Upper lobe of right lung (tissue), 1 donor: Measurements from ENCODE around the gene RPP40. TPM values are rescaled to one million over a fixed set of nuclear protein-coding genes. Genes with fewer than 3 reads are reported as not detected.

ENCODE experiments used
- ATAC-seq: fragments of 200-7000 bp; cut with Tn5 transposase; one replicate; pipeline ENCODE4 v1.9.1; 2020; ENCODE audit warnings: mild to moderate bottlenecking, moderate library complexity
- DNase-seq: peaks from one replicate; pipeline ENCODE4 v3.0.0-alpha.2; 2020
- H3K27ac ChIP-seq: fragments of 200-600 bp; one replicate; pipeline ENCODE4 v1.8.0; 2022
- H3K27me3 ChIP-seq: fragments of 200-600 bp; one replicate; pipeline ENCODE4 v1.8.0; 2022; ENCODE audit warnings: mild to moderate bottlenecking
- H3K36me3 ChIP-seq: fragments of 200-600 bp; one replicate; pipeline ENCODE4 v1.8.0; 2022
- H3K4me1 ChIP-seq: fragments of 200-600 bp; one replicate; pipeline ENCODE4 v1.8.0; 2022
- H3K4me3 ChIP-seq: fragments of 200-600 bp; one replicate; pipeline ENCODE4 v1.8.0; 2022; ENCODE audit warnings: mild to moderate bottlenecking
- H3K9me3 ChIP-seq: fragments of 200-600 bp; one replicate; pipeline ENCODE4 v1.8.0; 2022
- intact Hi-C: fragments of 100-400 bp; cut with DNase I; formaldehyde crosslinking; loops from one replicate; pipeline ENCODE4 v1.11.0; 2022
- total RNA-seq: library from RNA; stranded (reverse); fragmentation: NEBNext Ultra II Directional; extraction: Animal tissue kit (Norgen Biotek cat#: 25700); gene quantifications from one replicate; pipeline ENCODE4 v1.2.1, GENCODE V29; 2021
- TF ChIP-seq, protein P1 (sequence below): fragments of 200-600 bp; IDR thresholded peaks from one replicate; pipeline ENCODE4 v1.8.0; 2022; ENCODE audit warnings: antibody characterized with exemption
- donor health status: DM: no; HTN: yes; CAD: no; lungs with severe emphysema.

The RPP40 gene
- total RNA-seq, 1 donor from 2014 or later = 5.2 TPM

DNA sequence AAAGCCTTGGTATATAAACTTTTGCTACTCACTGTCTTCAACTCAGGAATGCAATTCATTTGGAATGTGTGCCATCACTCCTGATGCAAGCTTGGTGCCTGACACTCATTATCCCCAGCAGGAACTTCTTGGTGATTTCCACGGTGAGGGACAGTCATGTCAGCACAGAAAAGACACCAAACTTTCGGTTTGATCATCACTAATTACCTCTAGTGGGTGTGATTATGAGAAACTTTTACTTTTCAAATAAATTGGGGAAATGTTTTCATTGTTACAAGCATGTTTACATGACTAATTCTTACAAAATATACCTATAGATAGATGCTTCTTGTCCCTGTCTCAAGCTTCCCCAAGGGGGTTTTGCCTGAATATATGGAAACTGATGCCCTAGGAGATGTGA lies 40.9 kb downstream of the RPP40 start:
- Histone ChIP-seq H3K27me3 (no peaks in the 10 kb centered on the region), H3K4me1 (no peaks in the 10 kb centered on the region), H3K36me3 (no peaks in the 10 kb centered on the region), H3K9me3 (no peaks in the 10 kb centered on the region), H3K27ac (no peak overlapping the region), H3K4me3 (no peak overlapping the region)
- no peak for ATAC-seq
- TF ChIP-seq, protein P1, sequence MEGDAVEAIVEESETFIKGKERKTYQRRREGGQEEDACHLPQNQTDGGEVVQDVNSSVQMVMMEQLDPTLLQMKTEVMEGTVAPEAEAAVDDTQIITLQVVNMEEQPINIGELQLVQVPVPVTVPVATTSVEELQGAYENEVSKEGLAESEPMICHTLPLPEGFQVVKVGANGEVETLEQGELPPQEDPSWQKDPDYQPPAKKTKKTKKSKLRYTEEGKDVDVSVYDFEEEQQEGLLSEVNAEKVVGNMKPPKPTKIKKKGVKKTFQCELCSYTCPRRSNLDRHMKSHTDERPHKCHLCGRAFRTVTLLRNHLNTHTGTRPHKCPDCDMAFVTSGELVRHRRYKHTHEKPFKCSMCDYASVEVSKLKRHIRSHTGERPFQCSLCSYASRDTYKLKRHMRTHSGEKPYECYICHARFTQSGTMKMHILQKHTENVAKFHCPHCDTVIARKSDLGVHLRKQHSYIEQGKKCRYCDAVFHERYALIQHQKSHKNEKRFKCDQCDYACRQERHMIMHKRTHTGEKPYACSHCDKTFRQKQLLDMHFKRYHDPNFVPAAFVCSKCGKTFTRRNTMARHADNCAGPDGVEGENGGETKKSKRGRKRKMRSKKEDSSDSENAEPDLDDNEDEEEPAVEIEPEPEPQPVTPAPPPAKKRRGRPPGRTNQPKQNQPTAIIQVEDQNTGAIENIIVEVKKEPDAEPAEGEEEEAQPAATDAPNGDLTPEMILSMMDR = no peak
- intact Hi-C loops = no loop called here
- no peak for DNase-seq

DNA sequence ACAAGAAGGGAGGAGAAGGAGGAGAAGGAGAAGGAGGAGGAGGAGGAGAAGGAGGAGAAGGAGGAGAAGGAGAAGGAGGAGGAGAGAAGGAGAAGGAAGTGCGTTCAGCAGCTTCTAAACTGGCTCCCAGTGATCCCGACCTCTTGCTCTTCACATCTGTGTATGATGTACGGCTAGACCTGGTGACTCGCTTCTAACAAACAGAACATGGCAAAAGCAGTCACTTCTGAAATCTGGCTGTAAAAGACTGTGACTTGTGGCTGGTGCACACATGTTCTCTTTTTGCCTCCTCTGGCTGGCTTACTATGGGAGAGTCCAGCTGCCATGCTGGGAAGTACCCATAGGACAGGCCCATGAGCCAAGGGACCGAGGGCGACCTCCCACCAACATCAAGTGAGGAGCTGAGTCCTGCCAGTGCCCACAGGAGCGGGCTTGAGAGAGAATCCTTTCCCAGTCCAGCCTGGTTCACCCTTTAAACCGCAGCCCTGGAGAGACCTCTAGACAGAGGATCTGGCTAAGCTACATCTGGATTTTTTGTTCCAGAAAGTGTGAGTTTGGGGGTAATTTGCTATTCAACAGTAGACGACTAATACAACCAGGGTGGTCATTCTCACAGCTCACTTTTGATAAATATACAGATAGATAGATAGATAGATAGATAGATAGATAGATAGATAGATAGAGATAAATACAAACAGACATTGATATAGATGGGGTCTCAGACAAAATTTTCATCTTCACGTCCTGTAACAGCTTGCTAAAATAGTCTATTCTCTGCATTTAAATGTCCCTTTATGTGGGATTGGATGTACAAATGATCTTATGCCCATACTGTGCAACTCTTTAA lies 42.3 kb downstream of the RPP40 start:
- Histone ChIP-seq H3K27me3 (no peaks in the 10 kb centered on the region), H3K4me1 (no peaks in the 10 kb centered on the region), H3K36me3 (no peaks in the 10 kb centered on the region), H3K9me3 (no peaks in the 10 kb centered on the region), H3K4me3 (no peak overlapping the region), H3K27ac (no peak overlapping the region)
- intact Hi-C loops = no loop called here
- ATAC-seq (peak; percentile 27), DNase-seq (no peak)
- TF ChIP-seq, protein P1 = no peak

- Histone ChIP-seq H3K36me3 (peaks cover 19% of the 10 kb centered on the region), H3K4me3 (no peak overlapping the region), H3K27ac (no peak overlapping the region), H3K9me3 (no peaks in the 10 kb centered on the region), H3K27me3 (no peaks in the 10 kb centered on the region), H3K4me1 (no peaks in the 10 kb centered on the region)
- no peak for ATAC-seq
- intact Hi-C loops = no loop called here
- no peak for DNase-seq
- TF ChIP-seq, protein P1 = no peak
Observed at GRCh38 chr6:4958624-4959023, 45.2 kb downstream of the RPP40 start.

GRCh38 chr6:4957521-4958231 lies 46.2 kb downstream of the RPP40 start:
- H3K9me3 ChIP-seq = no peaks in the 10 kb centered on the region
- DNase-seq = no peak
- H3K4me3 ChIP-seq = no peak overlapping the region
- intact Hi-C loops = no loop called here
- TF ChIP-seq, protein P1 = peak; percentile 13
- peak; percentile 34 for ATAC-seq
- H3K36me3 ChIP-seq = peaks cover 26% of the 10 kb centered on the region
- no peaks in the 10 kb centered on the region for H3K27me3 ChIP-seq
- no peaks in the 10 kb centered on the region for H3K4me1 ChIP-seq
- H3K27ac ChIP-seq = no peak overlapping the region

DNA sequence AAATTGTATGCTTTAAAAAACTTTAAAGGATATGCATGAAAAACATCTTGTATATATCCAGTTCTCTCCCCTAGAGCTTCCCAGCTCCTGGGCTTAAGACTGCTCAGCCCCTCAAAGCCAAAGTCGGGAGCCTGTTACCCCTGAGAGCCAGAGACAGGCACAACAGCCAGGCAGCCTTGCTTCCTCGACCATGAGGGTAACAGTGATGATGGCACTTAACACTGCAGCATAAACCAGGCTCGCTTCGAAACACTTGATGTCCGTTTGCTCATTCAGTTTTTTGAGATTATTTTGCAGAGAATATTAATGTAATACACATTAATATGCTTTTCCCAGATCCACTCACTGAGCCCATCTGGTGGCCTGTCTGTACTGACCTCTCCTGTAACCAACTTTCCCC lies 47.2 kb downstream of the RPP40 start:
- ATAC-seq (no peak), DNase-seq (no peak)
- no peaks in the 10 kb centered on the region for H3K27me3 ChIP-seq
- H3K36me3 ChIP-seq = peaks cover 33% of the 10 kb centered on the region
- no peaks in the 10 kb centered on the region for H3K9me3 ChIP-seq
- H3K27ac ChIP-seq = no peak overlapping the region
- H3K4me3 ChIP-seq = no peak overlapping the region
- no peaks in the 10 kb centered on the region for H3K4me1 ChIP-seq
- TF ChIP-seq, protein P1 = no peak
- intact Hi-C loops = no loop called here
